A549 (cell line): Measurements from ENCODE around the gene PEX26. TPM values are rescaled to one million over a fixed set of nuclear protein-coding genes. Genes with fewer than 3 reads are reported as not detected.

Source experiments
- ATAC-seq, 2 experiments: fragments of 200-7000 bp in 1 of 2; fragments of >200 bp in 1 of 2; cut with Nextera tagmentation in 1 of 2; cut with Tn5 transposase in 1 of 2; 3 replicates each; pipeline versions ENCODE4 v1.8.0 to v1.9.1; 2018 to 2020; ENCODE audit warnings: mild to moderate bottlenecking in 1 of 2, moderate library complexity in 1 of 2
- CTCF ChIA-PET: fragments of 300-600 bp; sonication (Branson Sonifier 250); formaldehyde crosslinking; extraction: SDS; loops from one replicate; lab custom pipeline; 2021; ENCODE audit warnings: antibody characterized with exemption, inconsistent platforms; lab: Yijun Ruan, JAX
- POLR2A ChIA-PET: fragments of 350-600 bp; formaldehyde crosslinking; extraction: SDS; loops from one replicate; lab custom pipeline; 2021; ENCODE audit warnings: antibody characterized with exemption, inconsistent platforms; lab: Yijun Ruan, JAX
- DNase-seq, 2 experiments: peaks; one replicate each; pipeline versions ENCODE4 v3.0.0 to v3.0.0-alpha.2; 2011 to 2016; ENCODE audit warnings: low read depth in 1 of 2, low spot score in 1 of 2
- FAIRE-seq: peaks from 2 replicates; lab custom pipeline; 2011; peaks lifted over from hg19 to GRCh38; lab: Jason Lieb, UNC
- H3K27ac ChIP-seq, 2 experiments: fragments of >200 bp; sonication (Bioruptor Twin); formaldehyde crosslinking; 3 replicates each; pipeline ENCODE4 v1.5.1; 2016 to 2017
- H3K4me1 ChIP-seq: fragments of >200 bp; sonication (Bioruptor Twin); formaldehyde crosslinking; 3 replicates; pipeline ENCODE4 v1.6.1; 2016
- H3K4me2 ChIP-seq: fragments of >200 bp; sonication (Bioruptor Twin); formaldehyde crosslinking; 3 replicates; pipeline ENCODE4 v1.6.1; 2016
- H3K4me3 ChIP-seq: fragments of >200 bp; sonication (Bioruptor Twin); formaldehyde crosslinking; 3 replicates; pipeline ENCODE4 v1.5.1; 2016
- H3K9me3 ChIP-seq: fragments of >200 bp; sonication (Bioruptor Twin); formaldehyde crosslinking; 3 replicates; pipeline ENCODE4 v1.6.1; 2016
- BHLHE40 ChIP-seq: IDR thresholded peaks from 2 replicates; pipeline ENCODE4 v1.6.1; 2012; ENCODE audit warnings: low read depth, low read length, inconsistent platforms
- CBX2 ChIP-seq: fragments of 200-600 bp; sonication (generic); IDR thresholded peaks from 2 replicates; pipeline ENCODE4 v1.6.1; 2016; ENCODE audit warnings: low read depth, mild to moderate bottlenecking, borderline replicate concordance
- CHD4 ChIP-seq: fragments of 200-600 bp; sonication (generic); IDR thresholded peaks from 2 replicates; pipeline ENCODE4 v1.6.1; 2016; ENCODE audit warnings: antibody characterized with exemption, mild to moderate bottlenecking, borderline replicate concordance
- EHMT2 ChIP-seq: fragments of 200-600 bp; sonication (generic); IDR thresholded peaks from 2 replicates; pipeline ENCODE4 v1.6.1; 2016; ENCODE audit warnings: antibody characterized with exemption, low read depth, mild to moderate bottlenecking, moderate library complexity
- FOSL2 ChIP-seq, 2 experiments: fragments of 450-650 bp in 1 of 2; fragments of >200 bp in 1 of 2; sonication (Bioruptor Twin) in 1 of 2; formaldehyde crosslinking; IDR thresholded peaks; 2 replicates each; pipeline versions ENCODE4 v1.5.0 to v1.6.1; 2016 to 2020; ENCODE audit warnings: mild to moderate bottlenecking in 1 of 2, moderate library complexity in 1 of 2
- HDAC2 ChIP-seq: fragments of 200-600 bp; sonication (generic); IDR thresholded peaks from 2 replicates; pipeline ENCODE4 v1.6.1; 2016
- HOXA7 ChIP-seq: fragments of 250-450 bp; sonication (Bioruptor Pico); IDR thresholded peaks from 2 replicates; pipeline ENCODE4 v1.5.0; 2020; ENCODE audit warnings: mild to moderate bottlenecking, moderate library complexity
- JUNB ChIP-seq: fragments of >200 bp; sonication (Bioruptor Twin); formaldehyde crosslinking; IDR thresholded peaks from 2 replicates; pipeline ENCODE4 v1.6.1; 2016
- KDM5A ChIP-seq: fragments of 200-600 bp; sonication (generic); IDR thresholded peaks from 2 replicates; pipeline ENCODE4 v1.6.1; 2016; ENCODE audit warnings: antibody characterized with exemption, mild to moderate bottlenecking
- MAZ ChIP-seq: fragments of 150-350 bp; IDR thresholded peaks from 2 replicates; pipeline ENCODE4 v1.6.1; 2014; ENCODE audit warnings: antibody characterized with exemption, low read depth, low read length, borderline replicate concordance
- NPAS2 ChIP-seq: fragments of 250-450 bp; sonication (Bioruptor Pico); IDR thresholded peaks from 2 replicates; pipeline ENCODE4 v1.8.0; 2022; ENCODE audit warnings: mild to moderate bottlenecking, moderate library complexity, borderline replicate concordance
- NR3C1 ChIP-seq: fragments of >200 bp; sonication (Bioruptor Twin); formaldehyde crosslinking; IDR thresholded peaks from 3 replicates; pipeline ENCODE4 v1.6.1; 2017
- POLR2AphosphoS2 ChIP-seq: conservative IDR thresholded peaks from 2 replicates; pipeline ENCODE4 v1.6.1; 2012; ENCODE audit warnings: low read length, improper control_type of control experiment, inconsistent platforms
- RCOR1 ChIP-seq: fragments of 150-350 bp; IDR thresholded peaks from 2 replicates; pipeline ENCODE4 v1.6.1; 2014; ENCODE audit warnings: antibody characterized with exemption, low read length, low read depth
- RFX5 ChIP-seq: fragments of 450-650 bp; IDR thresholded peaks from 2 replicates; pipeline ENCODE4 v1.7.1; 2014; ENCODE audit warnings: antibody characterized with exemption, mild to moderate bottlenecking, moderate library complexity
- RNF2 ChIP-seq: fragments of 200-600 bp; sonication (generic); IDR thresholded peaks from 2 replicates; pipeline ENCODE4 v1.6.1; 2016; ENCODE audit warnings: low read depth, mild to moderate bottlenecking, antibody characterized with exemption, moderate library complexity, borderline replicate concordance
- SMC3 ChIP-seq: fragments of >200 bp; sonication (Bioruptor Twin); formaldehyde crosslinking; IDR thresholded peaks from 3 replicates; pipeline ENCODE4 v1.6.1; 2018; ENCODE audit warnings: inconsistent platforms
- SREBF2 ChIP-seq: fragments of 450-650 bp; IDR thresholded peaks from 2 replicates; pipeline ENCODE4 v1.6.1; 2014; ENCODE audit warnings: mild to moderate bottlenecking, moderate library complexity
- TP53 ChIP-seq: fragments of 250-450 bp; sonication (Bioruptor Pico); IDR thresholded peaks from 2 replicates; pipeline ENCODE4 v1.5.0; 2021; ENCODE audit warnings: mild to moderate bottlenecking, moderate library complexity
- ZC3H11A ChIP-seq: fragments of 450-650 bp; IDR thresholded peaks from 2 replicates; pipeline ENCODE4 v1.6.1; 2014; ENCODE audit warnings: antibody characterized with exemption, mild to moderate bottlenecking
- ZFP36 ChIP-seq: fragments of 450-650 bp; IDR thresholded peaks from 2 replicates; pipeline ENCODE4 v1.6.1; 2014; ENCODE audit warnings: borderline replicate concordance; ENCODE audit not compliant: partially characterized antibody
- ZNF302 ChIP-seq: fragments of 250-450 bp; sonication (Bioruptor Pico); IDR thresholded peaks from 2 replicates; pipeline ENCODE4 v1.9.0; 2021; ENCODE audit warnings: inconsistent platforms, mild to moderate bottlenecking, moderate library complexity
- WGBS: methylation state at CpG from one replicate; pipeline ENCODE4 v1.1.6; 2017; ENCODE audit errors: missing lambda C conversion rate; 5-methylcytosine and 5-hydroxymethylcytosine counted together
- polyA plus RNA-seq, 4 experiments: library from polyadenylated mRNA; depleted of rRNA in 3 of 4; stranded (reverse); fragments of >200 nt; fragmentation: RNase III in 1 of 4; extraction: RNeasy Plus Mini Kit Qiagen cat#74134 plus additional on column Dnase treatment in 1 of 4; gene quantifications; 2 replicates in 3 of 4; 3 replicates in 1 of 4; pipeline ENCODE4 v1.2.3, GENCODE V29; 2011 to 2017
- TF ChIP-seq, protein P1 (sequence below): IDR thresholded peaks from 2 replicates; pipeline ENCODE4 v1.6.1; 2012
- TF ChIP-seq, protein P2 (sequence below): fragments of >200 bp; sonication (Bioruptor Twin); formaldehyde crosslinking; IDR thresholded peaks from 2 replicates; pipeline ENCODE4 v1.6.1; 2016
- TF ChIP-seq, protein P3 (sequence below): fragments of >200 bp; sonication (Bioruptor Twin); formaldehyde crosslinking; IDR thresholded peaks from 3 replicates; pipeline ENCODE4 v1.6.1; 2016
- TF ChIP-seq, protein P4 (sequence below): IDR thresholded peaks from 2 replicates; pipeline ENCODE4 v1.6.1; 2012
- TF ChIP-seq, protein P5 (sequence below): fragments of 200-600 bp; sonication (generic); IDR thresholded peaks from 2 replicates; pipeline ENCODE4 v1.6.1; 2016; ENCODE audit warnings: antibody characterized with exemption, mild to moderate bottlenecking, moderate library complexity
- TF ChIP-seq, protein P6 (sequence below): fragments of 250-450 bp; sonication (Bioruptor Pico); IDR thresholded peaks from 2 replicates; pipeline ENCODE4 v1.5.0; 2020; ENCODE audit warnings: low read depth, mild to moderate bottlenecking, moderate library complexity
- TF ChIP-seq, protein P7 (sequence below): IDR thresholded peaks from 2 replicates; pipeline ENCODE4 v1.6.1; 2012; ENCODE audit warnings: low read depth, borderline replicate concordance

The PEX26 gene
- polyA plus RNA-seq, 2 of the 4 experiments (the other 2 are of a cell fraction), result 11.8 to 12.4 TPM

DNA sequence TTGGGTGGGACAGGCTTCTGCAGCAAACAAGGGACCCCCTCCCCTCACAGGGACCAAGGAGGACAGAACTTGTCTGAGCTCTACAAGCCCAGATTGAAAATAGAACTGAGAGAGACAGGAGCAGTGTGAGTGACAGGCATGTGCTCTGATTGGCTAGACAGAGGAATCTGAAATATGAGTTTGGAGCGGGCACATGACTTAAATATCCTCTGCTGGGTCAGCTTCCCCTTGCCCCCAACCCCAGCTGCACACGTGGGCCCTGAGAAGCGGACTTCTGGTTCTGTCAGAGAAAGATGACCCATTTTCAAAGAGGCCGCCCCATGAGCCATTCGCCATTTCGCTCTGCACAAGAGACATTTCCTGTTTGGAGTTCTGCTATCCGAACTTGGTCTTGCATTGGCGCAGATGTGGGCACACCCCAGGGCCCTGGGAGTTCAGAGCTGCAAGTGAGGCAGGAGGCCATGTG lies 38.1 kb downstream of the PEX26 start:
- DNase-seq (no peak), ATAC-seq (no peak), FAIRE-seq (no peak)
- POLR2A ChIA-PET, result no interaction called here
- H3K4me1 ChIP-seq, result no peaks in the 10 kb centered on the region
- no peak overlapping the region for H3K4me2 ChIP-seq
- 85% methylated on average over 8 of the region's 8 CpGs for WGBS
- no peak overlapping the region for H3K4me3 ChIP-seq
- TF ChIP-seq POLR2AphosphoS2, result no peak
- TF ChIP-seq, protein P1, sequence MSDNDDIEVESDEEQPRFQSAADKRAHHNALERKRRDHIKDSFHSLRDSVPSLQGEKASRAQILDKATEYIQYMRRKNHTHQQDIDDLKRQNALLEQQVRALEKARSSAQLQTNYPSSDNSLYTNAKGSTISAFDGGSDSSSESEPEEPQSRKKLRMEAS, result no peak
- TF ChIP-seq TP53 (CRISPR knock-in tag), result no peak
- no peak for TF ChIP-seq CHD4
- TF ChIP-seq CBX2, result no peak
- TF ChIP-seq EHMT2, result no peak
- no peak for TF ChIP-seq SMC3
- TF ChIP-seq NR3C1, result no peak
- TF ChIP-seq MAZ, result no peak
- TF ChIP-seq, protein P2, sequence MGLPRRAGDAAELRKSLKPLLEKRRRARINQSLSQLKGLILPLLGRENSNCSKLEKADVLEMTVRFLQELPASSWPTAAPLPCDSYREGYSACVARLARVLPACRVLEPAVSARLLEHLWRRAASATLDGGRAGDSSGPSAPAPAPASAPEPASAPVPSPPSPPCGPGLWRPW, result no peak
- TF ChIP-seq ZFP36, result no peak
- no peak for TF ChIP-seq HOXA7 (CRISPR knock-in tag)
- no peak for TF ChIP-seq HDAC2
- TF ChIP-seq RCOR1, result no peak
- TF ChIP-seq BHLHE40, result no peak
- no peak for TF ChIP-seq NPAS2 (CRISPR knock-in tag)
- TF ChIP-seq, protein P3, sequence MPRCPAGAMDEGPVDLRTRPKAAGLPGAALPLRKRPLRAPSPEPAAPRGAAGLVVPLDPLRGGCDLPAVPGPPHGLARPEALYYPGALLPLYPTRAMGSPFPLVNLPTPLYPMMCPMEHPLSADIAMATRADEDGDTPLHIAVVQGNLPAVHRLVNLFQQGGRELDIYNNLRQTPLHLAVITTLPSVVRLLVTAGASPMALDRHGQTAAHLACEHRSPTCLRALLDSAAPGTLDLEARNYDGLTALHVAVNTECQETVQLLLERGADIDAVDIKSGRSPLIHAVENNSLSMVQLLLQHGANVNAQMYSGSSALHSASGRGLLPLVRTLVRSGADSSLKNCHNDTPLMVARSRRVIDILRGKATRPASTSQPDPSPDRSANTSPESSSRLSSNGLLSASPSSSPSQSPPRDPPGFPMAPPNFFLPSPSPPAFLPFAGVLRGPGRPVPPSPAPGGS, result no peak
- TF ChIP-seq RFX5, result no peak
- no peak for TF ChIP-seq SREBF2
- TF ChIP-seq, all 56 proteins: peak for 0
- CTCF ChIA-PET, result no interaction called here
- Histone ChIP-seq H3K9me3 (no peaks in the 10 kb centered on the region), H3K27ac (no peak overlapping the region)

DNA sequence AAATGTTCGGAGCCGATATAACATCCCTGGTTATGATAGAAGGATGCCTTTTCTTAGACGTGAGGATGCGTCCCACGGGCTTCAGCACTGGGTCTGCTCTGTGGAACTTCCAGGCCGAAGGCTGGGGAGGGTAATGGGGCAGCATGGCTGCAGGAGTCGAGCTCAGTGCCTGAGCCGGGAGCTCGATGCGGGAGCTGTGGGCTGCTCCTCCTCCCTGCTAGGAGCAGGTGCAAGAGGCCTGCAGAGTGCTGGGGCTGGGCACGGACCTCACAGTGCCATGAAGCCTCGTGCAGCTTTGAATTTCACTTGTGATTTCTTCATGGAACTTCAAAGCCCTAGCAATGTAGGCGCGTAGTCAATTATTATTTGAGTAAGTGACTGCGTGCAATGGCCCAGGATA lies 38.8 kb downstream of the PEX26 start:
- CTCF ChIA-PET, result interaction anchor here (0.6 kb wide), 1 partner anchor 24 kb away, joined by 3 read pairs; no protein-coding TSS in a partner anchor
- 82% methylated on average over 8 of the region's 15 CpGs for WGBS
- H3K4me3 ChIP-seq, result no peak overlapping the region
- H3K9me3 ChIP-seq, result no peaks in the 10 kb centered on the region
- H3K27ac ChIP-seq, result no peak overlapping the region
- H3K4me1 ChIP-seq, result no peaks in the 10 kb centered on the region
- POLR2A ChIA-PET, result no interaction called here
- no peak overlapping the region for H3K4me2 ChIP-seq
- TF ChIP-seq, protein P4, sequence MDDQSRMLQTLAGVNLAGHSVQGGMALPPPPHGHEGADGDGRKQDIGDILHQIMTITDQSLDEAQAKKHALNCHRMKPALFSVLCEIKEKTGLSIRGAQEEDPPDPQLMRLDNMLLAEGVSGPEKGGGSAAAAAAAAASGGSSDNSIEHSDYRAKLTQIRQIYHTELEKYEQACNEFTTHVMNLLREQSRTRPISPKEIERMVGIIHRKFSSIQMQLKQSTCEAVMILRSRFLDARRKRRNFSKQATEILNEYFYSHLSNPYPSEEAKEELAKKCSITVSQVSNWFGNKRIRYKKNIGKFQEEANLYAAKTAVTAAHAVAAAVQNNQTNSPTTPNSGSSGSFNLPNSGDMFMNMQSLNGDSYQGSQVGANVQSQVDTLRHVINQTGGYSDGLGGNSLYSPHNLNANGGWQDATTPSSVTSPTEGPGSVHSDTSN, result no peak
- TF ChIP-seq ZNF302 (CRISPR knock-in tag) (no peak), EHMT2 (no peak), TP53 (CRISPR knock-in tag) (no peak), HOXA7 (CRISPR knock-in tag) (no peak), KDM5A (no peak), RNF2 (no peak), ZC3H11A (no peak), JUNB (no peak), FOSL2 (IDR thresholded peaks at IDR 0.05) (no peak), FOSL2 (CRISPR knock-in tag; IDR thresholded peaks at IDR 0.05) (no peak)
- TF ChIP-seq, protein P5, sequence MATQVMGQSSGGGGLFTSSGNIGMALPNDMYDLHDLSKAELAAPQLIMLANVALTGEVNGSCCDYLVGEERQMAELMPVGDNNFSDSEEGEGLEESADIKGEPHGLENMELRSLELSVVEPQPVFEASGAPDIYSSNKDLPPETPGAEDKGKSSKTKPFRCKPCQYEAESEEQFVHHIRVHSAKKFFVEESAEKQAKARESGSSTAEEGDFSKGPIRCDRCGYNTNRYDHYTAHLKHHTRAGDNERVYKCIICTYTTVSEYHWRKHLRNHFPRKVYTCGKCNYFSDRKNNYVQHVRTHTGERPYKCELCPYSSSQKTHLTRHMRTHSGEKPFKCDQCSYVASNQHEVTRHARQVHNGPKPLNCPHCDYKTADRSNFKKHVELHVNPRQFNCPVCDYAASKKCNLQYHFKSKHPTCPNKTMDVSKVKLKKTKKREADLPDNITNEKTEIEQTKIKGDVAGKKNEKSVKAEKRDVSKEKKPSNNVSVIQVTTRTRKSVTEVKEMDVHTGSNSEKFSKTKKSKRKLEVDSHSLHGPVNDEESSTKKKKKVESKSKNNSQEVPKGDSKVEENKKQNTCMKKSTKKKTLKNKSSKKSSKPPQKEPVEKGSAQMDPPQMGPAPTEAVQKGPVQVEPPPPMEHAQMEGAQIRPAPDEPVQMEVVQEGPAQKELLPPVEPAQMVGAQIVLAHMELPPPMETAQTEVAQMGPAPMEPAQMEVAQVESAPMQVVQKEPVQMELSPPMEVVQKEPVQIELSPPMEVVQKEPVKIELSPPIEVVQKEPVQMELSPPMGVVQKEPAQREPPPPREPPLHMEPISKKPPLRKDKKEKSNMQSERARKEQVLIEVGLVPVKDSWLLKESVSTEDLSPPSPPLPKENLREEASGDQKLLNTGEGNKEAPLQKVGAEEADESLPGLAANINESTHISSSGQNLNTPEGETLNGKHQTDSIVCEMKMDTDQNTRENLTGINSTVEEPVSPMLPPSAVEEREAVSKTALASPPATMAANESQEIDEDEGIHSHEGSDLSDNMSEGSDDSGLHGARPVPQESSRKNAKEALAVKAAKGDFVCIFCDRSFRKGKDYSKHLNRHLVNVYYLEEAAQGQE, result no peak
- TF ChIP-seq, protein P6, sequence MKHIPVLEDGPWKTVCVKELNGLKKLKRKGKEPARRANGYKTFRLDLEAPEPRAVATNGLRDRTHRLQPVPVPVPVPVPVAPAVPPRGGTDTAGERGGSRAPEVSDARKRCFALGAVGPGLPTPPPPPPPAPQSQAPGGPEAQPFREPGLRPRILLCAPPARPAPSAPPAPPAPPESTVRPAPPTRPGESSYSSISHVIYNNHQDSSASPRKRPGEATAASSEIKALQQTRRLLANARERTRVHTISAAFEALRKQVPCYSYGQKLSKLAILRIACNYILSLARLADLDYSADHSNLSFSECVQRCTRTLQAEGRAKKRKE (CRISPR knock-in tag), result no peak
- TF ChIP-seq, protein P7, sequence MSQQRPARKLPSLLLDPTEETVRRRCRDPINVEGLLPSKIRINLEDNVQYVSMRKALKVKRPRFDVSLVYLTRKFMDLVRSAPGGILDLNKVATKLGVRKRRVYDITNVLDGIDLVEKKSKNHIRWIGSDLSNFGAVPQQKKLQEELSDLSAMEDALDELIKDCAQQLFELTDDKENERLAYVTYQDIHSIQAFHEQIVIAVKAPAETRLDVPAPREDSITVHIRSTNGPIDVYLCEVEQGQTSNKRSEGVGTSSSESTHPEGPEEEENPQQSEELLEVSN, result no peak
- no peak for ATAC-seq
- no peak for DNase-seq
- no peak for FAIRE-seq
